Upper lobe of right lung (tissue), 1 donor: Measurements from ENCODE around the gene BLOC1S1. TPM values are rescaled to one million over a fixed set of nuclear protein-coding genes. Genes with fewer than 3 reads are reported as not detected.
A peak's percentile ranks its signal among the peaks of the same experiment; 100 is the strongest.

Experiments
- ATAC-seq: fragments of 200-7000 bp; cut with Tn5 transposase; one replicate; pipeline ENCODE4 v1.9.1; 2020; ENCODE audit warnings: mild to moderate bottlenecking, moderate library complexity
- DNase-seq: peaks from one replicate; pipeline ENCODE4 v3.0.0-alpha.2; 2020
- H3K27ac ChIP-seq: fragments of 200-600 bp; one replicate; pipeline ENCODE4 v1.8.0; 2022
- H3K27me3 ChIP-seq: fragments of 200-600 bp; one replicate; pipeline ENCODE4 v1.8.0; 2022; ENCODE audit warnings: mild to moderate bottlenecking
- H3K36me3 ChIP-seq: fragments of 200-600 bp; one replicate; pipeline ENCODE4 v1.8.0; 2022
- H3K4me1 ChIP-seq: fragments of 200-600 bp; one replicate; pipeline ENCODE4 v1.8.0; 2022
- H3K4me3 ChIP-seq: fragments of 200-600 bp; one replicate; pipeline ENCODE4 v1.8.0; 2022; ENCODE audit warnings: mild to moderate bottlenecking
- H3K9me3 ChIP-seq: fragments of 200-600 bp; one replicate; pipeline ENCODE4 v1.8.0; 2022
- CTCF ChIP-seq: fragments of 200-600 bp; IDR thresholded peaks from one replicate; pipeline ENCODE4 v1.8.0; 2022; ENCODE audit warnings: antibody characterized with exemption
- intact Hi-C: fragments of 100-400 bp; cut with DNase I; formaldehyde crosslinking; loops from one replicate; pipeline ENCODE4 v1.11.0; 2022
- total RNA-seq: library from RNA; stranded (reverse); fragmentation: NEBNext Ultra II Directional; extraction: Animal tissue kit (Norgen Biotek cat#: 25700); gene quantifications from one replicate; pipeline ENCODE4 v1.2.1, GENCODE V29; 2021
- donor health status: DM: no; HTN: yes; CAD: no; lungs with severe emphysema.

Gene BLOC1S1
- total RNA-seq, 1 donor from 2014 or later, result 129 TPM

GRCh38 chr12:55723516-55724225 is 7.8 kb downstream of the BLOC1S1 start:
- Histone ChIP-seq H3K4me3 (no peak overlapping the region), H3K36me3 (peaks cover 56% of the 10 kb centered on the region), H3K4me1 (peaks cover 55% of the 10 kb centered on the region), H3K27me3 (no peaks in the 10 kb centered on the region), H3K9me3 (no peaks in the 10 kb centered on the region), H3K27ac (no peak overlapping the region)
- DNase-seq, result no peak
- TF ChIP-seq CTCF, result no peak
- intact Hi-C loops, result no loop called here
- ATAC-seq, result no peak

DNA sequence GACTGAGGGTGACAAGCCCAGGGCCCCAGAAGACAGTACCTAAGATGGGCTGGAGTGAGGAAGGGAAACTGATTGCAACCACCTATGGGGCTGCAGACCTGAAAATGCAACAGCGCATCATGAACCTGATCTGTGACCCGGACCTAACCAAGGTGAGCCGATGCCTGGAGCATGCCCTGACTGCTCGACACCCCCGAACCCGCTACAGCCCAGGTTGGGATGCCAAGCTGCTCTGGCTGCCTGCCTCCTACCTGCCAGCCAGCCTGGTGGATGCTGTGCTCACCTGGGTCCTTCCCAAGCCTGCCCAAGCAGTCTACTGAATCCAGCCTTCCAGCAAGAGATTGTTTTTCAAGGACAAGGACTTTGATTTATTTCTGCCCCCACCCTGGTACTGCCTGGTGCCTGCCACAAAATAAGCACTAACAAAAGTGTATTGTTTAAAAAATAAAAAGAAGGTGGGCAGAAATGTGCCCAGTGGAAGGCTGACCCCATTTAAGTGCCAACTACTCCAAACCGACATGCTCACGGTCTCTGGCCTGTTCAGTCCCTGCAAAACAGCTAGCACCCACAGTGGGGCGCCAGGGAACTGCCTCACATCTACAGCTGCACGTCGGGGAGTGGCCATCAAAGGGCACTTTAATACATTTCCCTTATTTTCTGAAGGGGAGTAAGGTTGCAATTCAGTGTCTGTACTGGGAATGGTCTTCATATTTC is 8.5 kb downstream of the BLOC1S1 start:
- no peaks in the 10 kb centered on the region for H3K27me3 ChIP-seq
- H3K4me3 ChIP-seq, result no peak overlapping the region
- TF ChIP-seq CTCF, result peak; percentile 56
- peak; percentile 79 for DNase-seq
- intact Hi-C loops, result no loop called here
- peaks cover 50% of the 10 kb centered on the region for H3K4me1 ChIP-seq
- no peaks in the 10 kb centered on the region for H3K9me3 ChIP-seq
- ATAC-seq, result no peak
- no peak overlapping the region for H3K27ac ChIP-seq
- H3K36me3 ChIP-seq, result peaks cover 54% of the 10 kb centered on the region

- intact Hi-C loops, result no loop called here
- DNase-seq (no peak), ATAC-seq (no peak)
- Histone ChIP-seq H3K27ac (no peak overlapping the region), H3K9me3 (no peaks in the 10 kb centered on the region), H3K4me3 (no peak overlapping the region), H3K27me3 (no peaks in the 10 kb centered on the region), H3K36me3 (peaks cover 51% of the 10 kb centered on the region), H3K4me1 (peaks cover 48% of the 10 kb centered on the region)
- TF ChIP-seq CTCF, result no peak
These were observed 9.1 kb downstream of the BLOC1S1 start for GRCh38 chr12:55724940-55725309.

- no peak overlapping the region for H3K27ac ChIP-seq
- H3K4me1 ChIP-seq, result peaks cover 48% of the 10 kb centered on the region
- no peaks in the 10 kb centered on the region for H3K27me3 ChIP-seq
- ATAC-seq (no peak), DNase-seq (no peak)
- H3K36me3 ChIP-seq, result peaks cover 51% of the 10 kb centered on the region
- no peak overlapping the region for H3K4me3 ChIP-seq
- no peaks in the 10 kb centered on the region for H3K9me3 ChIP-seq
- intact Hi-C loops, result no loop called here
- TF ChIP-seq CTCF, result no peak
These were observed 9.7 kb downstream of the BLOC1S1 start for GRCh38 chr12:55725556-55725955.

GRCh38 chr12:55726971-55727370 is 11.1 kb downstream of the BLOC1S1 start:
- Histone ChIP-seq H3K27ac (peak overlapping the region; percentile 97), H3K36me3 (peaks cover 51% of the 10 kb centered on the region), H3K9me3 (no peaks in the 10 kb centered on the region), H3K27me3 (no peaks in the 10 kb centered on the region), H3K4me3 (peak overlapping the region; percentile 74), H3K4me1 (peaks cover 44% of the 10 kb centered on the region)
- TF ChIP-seq CTCF, result no peak
- ATAC-seq (no peak), DNase-seq (no peak)
- intact Hi-C loops, result no loop called here
